GM10266 (cell line): Measurements from ENCODE around the gene VAPA.

Experiments used
- DNase-seq: peaks from one replicate; pipeline ENCODE4 v3.0.0; 2012; ENCODE audit errors: extremely low spot score
- CTCF ChIP-seq: IDR thresholded peaks from 2 replicates; pipeline ENCODE4 v1.5.1; 2012; ENCODE audit warnings: mild to moderate bottlenecking, low read depth; ENCODE audit not compliant: control insufficient read depth, insufficient read depth; ENCODE audit errors: missing control alignments

Gene VAPA

DNA sequence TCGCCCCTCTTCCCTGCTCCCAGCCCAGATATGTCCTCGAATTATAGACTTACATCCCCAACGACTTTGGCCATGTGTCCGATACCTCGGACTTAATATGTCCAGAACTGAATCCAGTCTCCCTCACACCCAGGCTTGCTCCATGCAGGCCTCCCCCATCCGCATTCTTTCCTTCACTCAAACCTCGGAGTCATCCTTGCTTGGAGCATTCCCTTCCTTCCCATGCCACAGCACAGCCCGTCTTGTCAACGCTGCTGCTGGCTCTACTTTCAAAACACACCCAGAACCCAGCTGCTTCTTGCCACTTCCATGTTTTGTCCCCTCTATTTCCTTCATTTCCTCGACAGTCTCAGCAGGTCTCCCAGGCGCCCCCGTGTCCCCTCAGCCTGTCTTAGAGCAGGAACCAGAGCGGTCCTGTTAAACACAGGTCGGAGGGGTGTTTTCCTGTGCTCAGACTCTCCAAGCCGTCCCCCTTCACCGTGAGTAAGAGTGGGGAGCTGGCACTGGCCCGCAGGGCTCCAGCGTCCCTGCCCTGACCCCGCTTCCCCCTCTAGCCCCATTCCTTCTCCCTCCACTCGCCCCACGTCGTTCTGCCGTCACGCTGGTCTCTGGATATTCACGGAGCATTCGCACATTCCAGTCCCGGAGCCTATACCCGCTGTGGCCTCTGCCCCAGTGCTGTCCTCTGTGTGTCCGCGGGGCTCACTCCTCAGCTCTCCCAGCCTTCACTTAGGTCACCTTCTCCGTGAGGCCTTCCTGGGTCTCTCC, 54.4 kb downstream of the VAPA start:
- DNase-seq, result no peak
- TF ChIP-seq CTCF, result no peak

- no peak for TF ChIP-seq CTCF
- no peak for DNase-seq
These were observed 55.4 kb downstream of the VAPA start for GRCh38 chr18:9969247-9969646.

GRCh38 chr18:9971313-9971920, 57.6 kb downstream of the VAPA start:
- peak; percentile 65 for DNase-seq
- TF ChIP-seq CTCF, result peak; percentile 80

GRCh38 chr18:9973470-9973869, 59.7 kb downstream of the VAPA start:
- TF ChIP-seq CTCF, result no peak
- no peak for DNase-seq

GRCh38 chr18:9974279-9974915, 60.6 kb downstream of the VAPA start:
- DNase-seq, result no peak
- TF ChIP-seq CTCF, result no peak

DNA sequence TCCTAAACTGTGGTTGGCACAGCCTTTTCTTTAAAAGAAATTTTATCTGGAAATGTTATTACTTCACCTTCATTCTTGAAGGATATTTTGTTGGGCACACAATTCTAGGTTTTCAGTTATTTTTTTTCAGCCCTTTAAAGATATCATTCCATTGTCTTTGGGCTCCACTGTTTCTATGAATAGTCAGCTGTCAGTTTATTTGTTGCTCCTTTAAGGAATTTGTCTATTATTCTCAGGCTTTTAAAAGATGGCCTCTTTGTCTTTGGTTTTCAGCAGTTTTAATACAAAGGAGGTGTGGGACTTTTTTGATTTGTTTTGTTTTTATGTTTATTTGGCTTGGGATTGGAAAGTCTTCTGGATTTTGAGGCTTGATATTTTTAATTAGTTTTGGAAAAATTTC, 61.8 kb downstream of the VAPA start:
- TF ChIP-seq CTCF, result no peak

DNA sequence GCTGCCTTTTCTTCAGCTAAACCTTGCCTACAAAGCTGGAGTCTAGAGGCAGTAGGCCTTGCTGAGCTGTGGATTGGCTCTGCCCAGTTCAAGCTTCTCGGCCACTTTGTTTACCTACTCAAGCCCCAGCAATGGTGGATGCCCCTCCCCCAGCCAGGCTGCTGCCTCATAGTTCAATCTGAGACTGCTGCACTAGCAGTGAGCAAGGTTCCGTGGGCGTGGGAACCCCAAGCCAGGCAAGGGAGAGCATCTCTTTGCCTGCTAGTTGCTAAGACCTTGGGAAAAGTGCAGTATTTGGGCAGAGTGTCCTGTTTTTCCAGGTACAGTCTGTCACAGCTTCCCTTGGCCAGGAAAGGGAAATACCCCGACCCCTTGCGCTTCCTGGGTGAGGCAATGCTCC, 68.9 kb downstream of the VAPA start:
- TF ChIP-seq CTCF, result no peak

More for the DNA sequence above, 61.8 kb downstream of the VAPA start:
- DNase-seq, result no peak

More for the DNA sequence above, 68.9 kb downstream of the VAPA start:
- DNase-seq, result no peak
